Brain microvascular endothelial cell (primary cell): Measurements from ENCODE around the gene EHBP1L1.

ENCODE experiments used
- DNase-seq: peaks from one replicate; pipeline ENCODE4 v3.0.0-alpha.2; 2020
- H3K27ac ChIP-seq: fragments of 250-450 bp; sonication (Bioruptor Pico); 2 replicates; pipeline ENCODE4 v1.5.1; 2020; ENCODE audit warnings: mild to moderate bottlenecking, moderate library complexity
- H3K27me3 ChIP-seq: fragments of 250-450 bp; sonication (Bioruptor Pico); replicated peaks from 2 replicates; pipeline ENCODE4 v1.5.1; 2020; ENCODE audit warnings: mild to moderate bottlenecking
- H3K36me3 ChIP-seq: fragments of 250-450 bp; sonication (Bioruptor Pico); replicated peaks from 2 replicates; pipeline ENCODE4 v1.5.1; 2020; ENCODE audit warnings: mild to moderate bottlenecking
- H3K4me3 ChIP-seq: 2 replicates; pipeline ENCODE4 v1.5.1; 2011; ENCODE audit warnings: low read depth, mild to moderate bottlenecking, control low read depth, low read length, moderate library complexity
- CTCF ChIP-seq: IDR thresholded peaks from 2 replicates; pipeline ENCODE4 v1.5.1; 2011; ENCODE audit warnings: low read depth, mild to moderate bottlenecking, moderate library complexity, low read length, control low read depth, inconsistent platforms; ENCODE audit errors: missing control alignments
- in situ Hi-C: cut with HindIII; loops from 2 replicates; pipeline ENCODE4 v1.10.0; 2017; ENCODE audit warnings: low sequenced_read_pairs, low pct_ligation_motif_present

The EHBP1L1 gene

GRCh38 chr11:65586247-65586630, 10.4 kb downstream of the EHBP1L1 start:
- no peak for DNase-seq
- in situ Hi-C loops = no loop called here
- Histone ChIP-seq H3K36me3 (peaks cover 23% of the 10 kb centered on the region), H3K27me3 (no peaks in the 10 kb centered on the region), H3K4me3 (no peak overlapping the region), H3K27ac (no peak overlapping the region)
- no peak for TF ChIP-seq CTCF

- H3K4me3 ChIP-seq = no peak overlapping the region
- peaks cover 20% of the 10 kb centered on the region for H3K36me3 ChIP-seq
- no peaks in the 10 kb centered on the region for H3K27me3 ChIP-seq
- H3K27ac ChIP-seq = no peak overlapping the region
- TF ChIP-seq CTCF = no peak
- no peak for DNase-seq
- in situ Hi-C loops = no loop called here
Observed at GRCh38 chr11:65586676-65587075, 10.8 kb downstream of the EHBP1L1 start.

- H3K27me3 ChIP-seq = no peaks in the 10 kb centered on the region
- peak; percentile 83 for TF ChIP-seq CTCF
- DNase-seq = no peak
- in situ Hi-C loops = no loop called here
- peaks cover 29% of the 10 kb centered on the region for H3K36me3 ChIP-seq
- no peak overlapping the region for H3K27ac ChIP-seq
- H3K4me3 ChIP-seq = no peak overlapping the region
Observed at GRCh38 chr11:65588199-65589054, 12.6 kb downstream of the EHBP1L1 start.

GRCh38 chr11:65589444-65590239, 13.8 kb downstream of the EHBP1L1 start:
- no peak for TF ChIP-seq CTCF
- H3K27ac ChIP-seq = no peak overlapping the region
- DNase-seq = no peak
- no peak overlapping the region for H3K4me3 ChIP-seq
- in situ Hi-C loops = no loop called here
- no peaks in the 10 kb centered on the region for H3K27me3 ChIP-seq
- peaks cover 25% of the 10 kb centered on the region for H3K36me3 ChIP-seq

- DNase-seq = no peak
- in situ Hi-C loops = no loop called here
- Histone ChIP-seq H3K27me3 (no peaks in the 10 kb centered on the region), H3K27ac (no peak overlapping the region), H3K36me3 (peaks cover 22% of the 10 kb centered on the region), H3K4me3 (no peak overlapping the region)
- TF ChIP-seq CTCF = no peak
Observed at GRCh38 chr11:65590240-65590738, 14.4 kb downstream of the EHBP1L1 start.
